ENCODE measurements around the gene UGT2B17.
"Not testable (repeated sequence)": the region's sequence is repeated elsewhere in the genome, so short reads cannot be mapped to it uniquely, and the experiment has no call there.

Gene UGT2B17

DNA sequence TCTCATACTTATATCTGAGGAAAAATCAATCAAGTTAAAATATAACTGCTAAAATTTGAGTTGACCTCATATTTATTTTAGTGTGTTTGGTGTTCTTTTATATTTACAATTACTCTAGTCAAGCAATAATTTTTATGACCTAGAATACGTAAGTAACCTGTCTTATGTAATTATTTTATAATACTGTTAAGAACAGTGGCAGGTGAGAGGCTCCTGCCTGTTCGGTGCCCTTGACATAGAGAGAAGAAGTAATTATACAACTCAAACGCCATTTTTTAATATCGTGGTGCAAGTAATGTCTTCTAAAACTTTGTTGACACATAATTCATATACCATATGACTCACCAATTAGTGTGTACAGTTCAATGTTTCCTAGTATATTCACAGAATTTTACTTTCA, 7.6 kb downstream of the UGT2B17 start:
- not testable (repeated sequence) for DNase-seq

DNA sequence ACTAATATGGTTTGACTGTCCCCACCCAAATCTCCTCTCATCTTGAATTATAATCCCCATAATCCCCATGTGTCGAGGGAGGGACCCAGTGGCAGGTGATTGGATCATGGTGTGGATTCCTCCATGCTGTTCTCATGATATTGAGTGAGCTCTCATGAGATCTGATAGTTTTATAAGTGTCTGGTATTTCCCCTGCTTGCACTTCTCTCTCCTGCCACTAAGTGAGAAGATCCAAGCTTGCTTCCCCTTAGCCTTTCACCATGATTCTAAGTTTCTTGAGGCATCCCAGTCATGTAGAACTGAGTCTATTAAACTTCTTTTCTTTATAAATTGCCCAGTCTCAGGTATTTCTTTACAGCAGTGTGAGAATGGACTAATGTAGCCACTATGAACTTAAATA, 9.8 kb downstream of the UGT2B17 start:
- not testable (repeated sequence) for DNase-seq

DNA sequence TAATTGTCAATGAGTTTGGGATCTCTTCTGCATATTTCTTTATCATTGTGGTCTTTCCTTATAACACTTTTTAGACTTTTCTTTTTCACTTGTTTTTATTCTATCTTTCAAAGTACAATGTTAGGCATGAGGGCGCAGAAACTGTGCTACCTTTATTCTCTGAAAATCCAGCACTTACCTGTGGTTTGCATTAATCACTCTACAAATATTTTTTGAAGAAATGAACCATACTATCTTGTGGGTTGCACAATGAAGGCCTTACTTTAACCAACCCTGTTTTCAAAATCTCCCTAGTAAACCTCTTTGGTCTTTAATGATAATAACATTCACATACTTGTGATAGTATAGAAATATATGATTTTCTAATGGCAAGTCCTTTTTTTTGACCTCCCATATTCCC, 11.0 kb downstream of the UGT2B17 start:
- not testable (repeated sequence) for DNase-seq

- not testable (repeated sequence) for DNase-seq
Observed at GRCh38 chr4:68560364-68561070, 15.6 kb downstream of the UGT2B17 start.

DNA sequence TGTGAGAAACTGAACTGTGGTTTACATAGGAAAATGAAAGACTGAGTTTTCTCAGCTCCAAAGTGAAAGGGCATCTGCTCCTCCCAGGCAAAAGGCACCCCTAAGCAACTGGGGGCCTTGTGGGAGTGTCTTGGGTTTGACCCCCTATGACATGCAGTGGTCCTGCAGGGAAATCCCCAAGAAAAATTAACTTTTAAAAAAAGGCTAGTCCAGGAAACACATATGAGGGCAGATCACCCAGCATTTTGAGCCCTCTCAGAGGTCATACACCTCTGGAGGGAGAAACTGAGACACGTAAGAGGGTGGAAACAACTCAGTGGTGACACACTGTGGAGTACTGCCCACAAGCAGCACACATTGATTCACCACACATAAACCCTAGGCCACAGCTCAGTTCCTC, 22.3 kb downstream of the UGT2B17 start:
- DNase-seq = not testable (repeated sequence)

DNA sequence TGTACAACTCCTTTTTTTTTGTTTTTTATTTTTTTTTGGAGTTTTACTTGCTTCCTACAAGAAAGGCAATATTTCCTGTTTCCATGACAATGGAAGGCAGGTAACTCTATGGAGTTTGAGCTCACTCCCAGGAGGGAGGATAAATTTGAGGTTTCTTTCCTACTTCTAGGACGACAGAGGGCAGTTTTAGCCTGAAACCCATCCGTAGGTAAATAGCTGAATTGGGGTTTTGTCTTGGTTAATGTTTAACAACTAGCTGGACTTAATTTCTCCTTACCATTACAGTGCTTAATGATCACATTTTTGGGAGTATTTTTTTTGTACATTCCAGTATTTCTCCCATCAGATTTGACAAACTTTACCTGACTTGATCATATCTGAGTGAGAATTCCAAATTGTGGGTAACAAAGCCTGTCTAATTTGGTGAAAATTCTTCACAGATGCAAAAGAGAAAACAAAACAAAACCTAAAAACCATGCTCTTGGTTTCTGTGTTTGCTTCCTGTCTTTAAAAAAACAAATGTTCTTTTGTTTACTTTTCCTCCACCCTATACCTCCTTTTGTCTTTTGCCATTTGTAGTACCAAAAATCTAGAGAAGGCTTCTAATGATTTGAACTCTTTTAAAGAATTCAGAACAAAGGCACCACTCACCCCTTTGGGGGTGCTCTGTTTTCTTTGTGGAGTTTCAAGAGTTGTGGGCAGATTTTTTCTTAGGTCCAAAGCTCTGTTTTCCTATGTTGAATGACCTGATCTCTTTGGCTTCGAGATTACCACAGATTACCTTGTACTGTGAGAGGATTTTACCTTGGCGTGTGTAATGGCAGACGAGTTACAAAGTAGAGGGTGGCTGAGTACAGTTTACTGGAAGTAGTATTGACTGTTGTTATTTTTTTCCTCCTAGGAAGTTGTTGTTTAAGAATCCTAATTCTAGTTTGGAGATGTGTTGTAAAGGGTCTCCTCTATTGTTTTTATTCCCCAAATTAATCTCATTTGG, 23.0 kb downstream of the UGT2B17 start:
- not testable (repeated sequence) for DNase-seq

DNA sequence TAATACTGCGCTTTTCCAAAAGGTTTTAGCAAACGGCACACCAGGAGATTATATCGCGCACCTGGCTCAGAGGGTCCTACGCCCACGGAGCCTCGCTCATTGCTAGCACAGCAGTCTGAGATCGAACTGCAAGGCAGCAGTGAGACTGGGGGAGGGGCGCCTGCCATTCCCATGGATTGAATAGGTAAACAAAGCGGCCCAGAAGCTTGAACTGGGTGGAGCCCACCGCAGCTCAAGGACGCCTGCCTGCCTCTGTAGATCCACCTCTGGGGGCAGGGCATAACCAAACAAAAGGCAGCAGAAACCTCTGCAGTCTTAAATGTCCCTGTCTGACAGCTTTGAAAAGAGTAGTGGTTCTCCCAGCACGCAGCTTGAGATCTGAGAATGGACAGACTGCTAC, 33.4 kb downstream of the UGT2B17 start:
- DNase-seq = not testable (repeated sequence)

- no peak for DNase-seq
Observed at GRCh38 chr4:68536375-68536774, 39.7 kb downstream of the UGT2B17 start.

DNA sequence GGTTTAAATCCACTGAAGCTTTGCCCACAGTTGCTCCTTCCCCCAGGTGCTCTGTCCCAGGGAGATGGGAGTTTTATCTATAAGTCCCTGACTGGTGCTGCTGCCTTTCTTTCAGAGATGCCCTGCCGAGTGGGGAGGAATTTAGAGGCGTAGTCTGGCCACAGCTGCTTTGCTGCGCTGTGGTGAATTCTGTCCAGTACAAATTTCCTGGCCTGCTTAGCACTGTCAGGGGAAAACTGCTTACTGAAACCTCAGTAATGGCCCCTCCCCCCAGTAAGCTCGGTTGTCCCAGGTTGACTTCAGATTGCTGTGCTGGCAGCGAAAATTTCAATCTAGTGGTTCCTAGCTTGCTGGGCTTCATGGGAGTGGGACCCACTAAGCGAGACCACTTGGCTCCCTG, 40.1 kb downstream of the UGT2B17 start:
- DNase-seq = no peak

GRCh38 chr4:68522232-68522631, 53.9 kb downstream of the UGT2B17 start:
- not testable (repeated sequence) for DNase-seq

DNA sequence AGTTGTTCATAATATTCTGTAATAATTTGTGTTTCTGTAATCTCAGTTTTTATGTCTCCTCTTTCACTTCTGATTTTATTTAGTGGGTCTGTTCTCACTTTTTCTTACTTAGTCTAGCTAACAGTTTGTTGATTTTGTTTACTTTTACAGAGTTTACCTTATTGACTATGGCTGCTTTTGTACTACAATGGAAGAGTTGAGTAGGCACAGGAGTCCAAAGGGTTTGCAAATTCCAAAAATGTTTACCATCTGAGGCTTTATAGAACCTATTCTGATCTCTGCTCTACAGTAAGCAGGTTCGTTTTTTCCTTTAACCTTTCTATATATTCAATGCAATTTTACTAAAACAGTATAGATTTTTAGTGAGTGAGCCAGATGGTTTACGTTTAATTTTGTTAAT, 55.1 kb downstream of the UGT2B17 start:
- no peak for DNase-seq

DNA sequence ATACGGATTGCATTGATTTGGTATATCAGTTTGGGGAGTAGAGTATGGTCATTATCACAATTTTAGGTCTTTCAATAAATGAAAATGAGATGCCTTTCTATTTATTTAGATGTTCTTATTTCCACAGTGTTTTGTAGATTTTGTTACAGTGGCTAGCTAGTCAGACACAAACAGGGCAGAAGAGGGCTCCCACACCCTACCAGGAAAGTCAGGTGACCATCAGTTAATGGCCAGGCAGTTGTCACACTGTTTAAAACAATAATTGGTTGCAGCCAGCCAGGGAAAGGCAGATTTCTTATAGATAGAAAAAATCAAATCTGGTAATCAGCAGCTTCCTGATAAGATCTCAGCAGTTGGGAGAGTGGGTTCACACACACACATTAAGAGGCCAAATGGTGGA, 57.2 kb downstream of the UGT2B17 start:
- DNase-seq = no peak

DNA sequence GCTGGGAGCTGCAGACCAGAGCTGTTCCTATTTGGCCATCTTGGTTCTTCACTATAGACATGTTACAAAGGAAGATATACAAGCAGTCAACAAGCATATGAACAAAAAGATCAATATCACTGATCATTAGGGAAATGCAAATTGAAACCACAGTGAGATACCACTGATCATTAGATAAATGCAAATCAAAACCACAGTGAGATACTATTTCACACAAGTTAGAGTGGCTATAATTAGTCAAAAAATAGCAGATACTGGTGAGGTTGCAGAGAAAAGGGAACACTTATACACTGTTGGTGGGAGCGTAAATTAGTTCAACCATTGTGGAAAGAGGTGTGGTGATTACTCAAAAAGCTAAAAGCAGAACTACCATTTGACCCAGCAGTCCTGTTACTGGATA, 70.7 kb downstream of the UGT2B17 start:
- not testable (repeated sequence) for DNase-seq

GRCh38 chr4:68504836-68505235, 71.3 kb downstream of the UGT2B17 start:
- DNase-seq = peak; percentile 38

DNA sequence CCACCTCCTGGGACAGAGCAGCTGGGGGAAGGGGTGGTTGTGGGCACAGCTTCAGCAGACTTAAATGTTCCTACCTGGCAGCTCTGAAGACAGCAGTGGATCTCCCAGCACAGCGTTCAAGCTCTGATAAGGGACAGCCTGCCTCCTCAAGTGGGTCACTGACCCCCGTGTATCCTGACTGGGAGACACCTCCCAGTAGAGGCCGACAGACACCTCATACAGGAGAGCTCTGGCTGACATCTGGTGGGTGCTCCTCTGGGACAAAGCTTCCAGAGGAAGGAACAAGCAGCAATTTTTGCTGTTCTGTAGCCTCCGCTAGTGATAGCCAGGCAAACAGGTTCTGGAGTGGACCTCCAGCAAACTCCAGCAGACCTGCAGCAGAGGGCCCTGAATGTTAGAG, 72.7 kb downstream of the UGT2B17 start:
- not testable (repeated sequence) for DNase-seq

DNA sequence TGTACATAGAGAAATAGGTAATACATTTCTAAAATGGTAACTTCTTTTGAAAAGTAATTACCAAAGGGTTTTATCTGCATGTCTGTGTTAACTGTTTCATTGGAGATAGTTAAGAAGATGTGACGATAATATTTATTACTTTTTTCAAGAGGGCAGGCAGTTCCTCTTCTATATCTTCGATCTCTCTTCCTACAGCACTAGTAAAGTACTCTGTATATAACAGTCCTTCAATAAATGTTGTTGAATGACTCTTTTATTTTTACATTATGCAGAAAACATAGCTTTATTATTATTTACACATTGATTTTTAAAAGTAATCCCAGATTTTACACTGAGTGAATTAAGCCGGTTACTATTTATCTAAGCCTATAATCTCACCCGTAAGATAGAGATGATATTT, 77.1 kb downstream of the UGT2B17 start:
- DNase-seq = no peak

DNA sequence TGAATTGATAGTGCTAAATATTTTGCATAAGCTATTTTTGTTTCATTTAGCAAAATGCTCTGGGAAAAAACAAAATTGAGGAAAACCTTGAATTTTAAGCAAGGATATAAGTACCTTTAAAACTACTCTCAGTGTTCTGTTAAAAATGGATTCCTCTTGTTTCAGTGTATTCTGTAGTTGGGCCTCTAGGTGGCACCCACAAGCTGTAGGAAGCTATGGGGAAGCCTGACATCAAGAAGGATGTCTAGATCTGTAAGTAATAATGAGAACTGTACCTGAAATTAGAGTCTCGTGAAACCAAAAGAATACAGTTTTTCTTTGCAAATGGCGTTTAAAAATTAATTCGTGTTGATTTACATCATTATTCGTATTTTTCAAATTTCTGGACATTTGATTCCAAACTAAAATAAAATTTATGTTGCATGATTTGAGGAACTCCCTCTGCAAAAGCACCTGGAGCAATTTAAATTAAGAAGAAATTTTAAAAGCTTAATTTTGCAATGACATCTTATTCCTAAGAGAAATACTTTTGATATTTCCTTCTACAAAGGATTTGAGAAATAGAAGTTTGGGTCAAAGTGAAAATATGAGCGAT, 77.6 kb downstream of the UGT2B17 start:
- DNase-seq = peak; percentile 75

- DNase-seq = no peak
Observed at GRCh38 chr4:68494688-68495087, 81.4 kb downstream of the UGT2B17 start.

- DNase-seq = no peak
Observed at GRCh38 chr4:68490826-68491457, 85.2 kb downstream of the UGT2B17 start.

DNA sequence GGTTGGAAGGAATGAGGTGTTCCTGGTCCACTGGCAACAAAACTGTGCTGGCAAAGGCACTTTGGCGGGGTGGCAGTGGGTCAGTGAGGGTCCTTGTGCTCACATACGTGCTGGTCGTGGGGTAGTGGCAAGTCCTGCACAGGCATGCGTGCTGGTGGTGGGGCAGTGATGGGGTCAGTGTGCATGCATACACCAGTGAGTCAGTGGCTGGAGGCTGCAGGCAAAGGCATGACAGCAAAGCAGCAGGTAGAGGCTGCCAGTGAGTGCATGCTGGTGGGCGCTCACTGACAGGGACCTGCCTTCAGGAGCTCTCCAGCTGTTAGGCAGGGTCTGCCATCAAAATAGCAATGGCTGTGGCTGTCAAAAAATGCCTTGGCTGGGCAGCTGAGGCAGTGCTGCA, 86.8 kb downstream of the UGT2B17 start:
- DNase-seq = no peak
